Measurements from ENCODE around the gene PMPCA.

GRCh38 chr9:136397643-136398042, 12.8 kb upstream of the PMPCA start:
- TF ChIP-seq, protein P1, sequence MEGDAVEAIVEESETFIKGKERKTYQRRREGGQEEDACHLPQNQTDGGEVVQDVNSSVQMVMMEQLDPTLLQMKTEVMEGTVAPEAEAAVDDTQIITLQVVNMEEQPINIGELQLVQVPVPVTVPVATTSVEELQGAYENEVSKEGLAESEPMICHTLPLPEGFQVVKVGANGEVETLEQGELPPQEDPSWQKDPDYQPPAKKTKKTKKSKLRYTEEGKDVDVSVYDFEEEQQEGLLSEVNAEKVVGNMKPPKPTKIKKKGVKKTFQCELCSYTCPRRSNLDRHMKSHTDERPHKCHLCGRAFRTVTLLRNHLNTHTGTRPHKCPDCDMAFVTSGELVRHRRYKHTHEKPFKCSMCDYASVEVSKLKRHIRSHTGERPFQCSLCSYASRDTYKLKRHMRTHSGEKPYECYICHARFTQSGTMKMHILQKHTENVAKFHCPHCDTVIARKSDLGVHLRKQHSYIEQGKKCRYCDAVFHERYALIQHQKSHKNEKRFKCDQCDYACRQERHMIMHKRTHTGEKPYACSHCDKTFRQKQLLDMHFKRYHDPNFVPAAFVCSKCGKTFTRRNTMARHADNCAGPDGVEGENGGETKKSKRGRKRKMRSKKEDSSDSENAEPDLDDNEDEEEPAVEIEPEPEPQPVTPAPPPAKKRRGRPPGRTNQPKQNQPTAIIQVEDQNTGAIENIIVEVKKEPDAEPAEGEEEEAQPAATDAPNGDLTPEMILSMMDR (tag by site-specific recombination; IDR thresholded peaks at IDR 0.05) = no peak
- TF ChIP-seq ZNF114 (tag by site-specific recombination; IDR thresholded peaks at IDR 0.05) (no peak), ZFP3 (tag by site-specific recombination; IDR thresholded peaks at IDR 0.05; ENCODE audit: low read depth) (no peak)
